Neural cell (in vitro differentiated cells): ENCODE results near the gene YJEFN3.

Source experiments
- EP300 ChIP-seq: fragments of 450-650 bp; conservative IDR thresholded peaks from 2 replicates; pipeline ENCODE4 v1.6.1; 2014; ENCODE audit warnings: antibody characterized with exemption, mild to moderate bottlenecking, moderate library complexity; ENCODE audit not compliant: poor library complexity, severe bottlenecking
- EZH2 ChIP-seq: fragments of 200-600, 300-800 bp; shearing (Covaris generic), sonication (generic); IDR thresholded peaks from 2 replicates; pipeline ENCODE4 v1.6.1; 2014; ENCODE audit warnings: antibody characterized with exemption, low read length, borderline replicate concordance, mild to moderate bottlenecking; ENCODE audit not compliant: insufficient read depth, poor library complexity, severe bottlenecking
- MXI1 ChIP-seq: fragments of 450-650 bp; conservative IDR thresholded peaks from 2 replicates; pipeline ENCODE4 v1.6.1; 2014; ENCODE audit warnings: antibody characterized with exemption, mild to moderate bottlenecking; ENCODE audit not compliant: poor library complexity, severe bottlenecking
- POLR2AphosphoS5 ChIP-seq: IDR thresholded peaks from 2 replicates; pipeline ENCODE4 v1.6.1; 2012
- RAD21 ChIP-seq: fragments of 450-650 bp; conservative IDR thresholded peaks from 2 replicates; pipeline ENCODE4 v1.6.1; 2014; ENCODE audit warnings: antibody characterized with exemption, mild to moderate bottlenecking, moderate library complexity
- SMC3 ChIP-seq: fragments of 450-650 bp; conservative IDR thresholded peaks from 2 replicates; pipeline ENCODE4 v1.6.1; 2014; ENCODE audit warnings: antibody characterized with exemption, mild to moderate bottlenecking, moderate library complexity; ENCODE audit not compliant: poor library complexity
- TAF1 ChIP-seq: IDR thresholded peaks from 2 replicates; pipeline ENCODE4 v1.6.1; 2012; ENCODE audit warnings: low read depth
- TF ChIP-seq, protein P1 (sequence below): fragments of 450-650 bp; IDR thresholded peaks from 2 replicates; pipeline ENCODE4 v1.5.1; 2014; ENCODE audit warnings: antibody characterized with exemption, mild to moderate bottlenecking, moderate library complexity; ENCODE audit not compliant: poor library complexity, severe bottlenecking
- TF ChIP-seq, protein P2 (sequence below): IDR thresholded peaks from 2 replicates; pipeline ENCODE4 v1.6.1; 2012; ENCODE audit warnings: borderline replicate concordance

DNA sequence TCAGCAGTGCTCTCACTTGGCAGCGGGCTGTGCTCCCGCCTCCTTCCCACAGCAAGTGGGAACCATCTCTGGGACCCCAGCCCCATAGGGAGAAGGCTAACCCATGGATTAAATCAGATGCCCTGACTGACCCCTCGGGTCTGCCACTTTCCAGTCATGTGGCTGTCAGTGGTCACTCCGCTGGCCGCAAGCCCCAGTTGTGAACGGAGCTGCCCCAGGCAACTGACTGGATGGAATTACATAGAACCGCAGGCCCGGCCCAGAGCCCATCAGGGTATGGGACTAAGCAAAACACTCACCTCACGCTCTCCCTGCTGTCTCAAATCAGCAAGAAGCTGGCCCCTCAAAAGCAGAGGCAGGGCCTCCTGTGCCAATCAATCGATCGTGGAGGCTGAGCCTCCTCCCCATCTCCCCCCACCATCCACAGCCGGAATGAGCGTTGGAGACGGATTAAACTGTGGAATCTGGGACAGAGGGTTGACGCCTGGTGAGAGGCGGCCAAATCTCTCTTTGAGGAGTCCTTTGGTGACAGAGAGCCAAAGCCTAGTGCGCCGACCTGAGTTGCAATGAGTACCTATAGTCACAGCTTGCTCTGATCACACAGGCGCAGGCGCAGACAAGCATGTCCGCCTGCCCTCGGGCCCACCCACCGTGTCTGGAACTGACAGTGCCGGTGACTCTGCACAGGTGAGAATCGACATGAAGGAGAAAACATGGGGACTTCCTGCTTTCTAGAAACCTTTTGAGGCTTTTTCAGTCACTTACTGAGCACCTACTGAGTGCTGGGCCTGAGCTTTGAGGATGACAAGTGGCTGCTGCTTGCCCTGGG is 51.0 kb downstream of the YJEFN3 start:
- TF ChIP-seq EZH2: no peak
- no peak for TF ChIP-seq POLR2AphosphoS5
- TF ChIP-seq, protein P1, sequence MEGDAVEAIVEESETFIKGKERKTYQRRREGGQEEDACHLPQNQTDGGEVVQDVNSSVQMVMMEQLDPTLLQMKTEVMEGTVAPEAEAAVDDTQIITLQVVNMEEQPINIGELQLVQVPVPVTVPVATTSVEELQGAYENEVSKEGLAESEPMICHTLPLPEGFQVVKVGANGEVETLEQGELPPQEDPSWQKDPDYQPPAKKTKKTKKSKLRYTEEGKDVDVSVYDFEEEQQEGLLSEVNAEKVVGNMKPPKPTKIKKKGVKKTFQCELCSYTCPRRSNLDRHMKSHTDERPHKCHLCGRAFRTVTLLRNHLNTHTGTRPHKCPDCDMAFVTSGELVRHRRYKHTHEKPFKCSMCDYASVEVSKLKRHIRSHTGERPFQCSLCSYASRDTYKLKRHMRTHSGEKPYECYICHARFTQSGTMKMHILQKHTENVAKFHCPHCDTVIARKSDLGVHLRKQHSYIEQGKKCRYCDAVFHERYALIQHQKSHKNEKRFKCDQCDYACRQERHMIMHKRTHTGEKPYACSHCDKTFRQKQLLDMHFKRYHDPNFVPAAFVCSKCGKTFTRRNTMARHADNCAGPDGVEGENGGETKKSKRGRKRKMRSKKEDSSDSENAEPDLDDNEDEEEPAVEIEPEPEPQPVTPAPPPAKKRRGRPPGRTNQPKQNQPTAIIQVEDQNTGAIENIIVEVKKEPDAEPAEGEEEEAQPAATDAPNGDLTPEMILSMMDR: no peak
- TF ChIP-seq, protein P2, sequence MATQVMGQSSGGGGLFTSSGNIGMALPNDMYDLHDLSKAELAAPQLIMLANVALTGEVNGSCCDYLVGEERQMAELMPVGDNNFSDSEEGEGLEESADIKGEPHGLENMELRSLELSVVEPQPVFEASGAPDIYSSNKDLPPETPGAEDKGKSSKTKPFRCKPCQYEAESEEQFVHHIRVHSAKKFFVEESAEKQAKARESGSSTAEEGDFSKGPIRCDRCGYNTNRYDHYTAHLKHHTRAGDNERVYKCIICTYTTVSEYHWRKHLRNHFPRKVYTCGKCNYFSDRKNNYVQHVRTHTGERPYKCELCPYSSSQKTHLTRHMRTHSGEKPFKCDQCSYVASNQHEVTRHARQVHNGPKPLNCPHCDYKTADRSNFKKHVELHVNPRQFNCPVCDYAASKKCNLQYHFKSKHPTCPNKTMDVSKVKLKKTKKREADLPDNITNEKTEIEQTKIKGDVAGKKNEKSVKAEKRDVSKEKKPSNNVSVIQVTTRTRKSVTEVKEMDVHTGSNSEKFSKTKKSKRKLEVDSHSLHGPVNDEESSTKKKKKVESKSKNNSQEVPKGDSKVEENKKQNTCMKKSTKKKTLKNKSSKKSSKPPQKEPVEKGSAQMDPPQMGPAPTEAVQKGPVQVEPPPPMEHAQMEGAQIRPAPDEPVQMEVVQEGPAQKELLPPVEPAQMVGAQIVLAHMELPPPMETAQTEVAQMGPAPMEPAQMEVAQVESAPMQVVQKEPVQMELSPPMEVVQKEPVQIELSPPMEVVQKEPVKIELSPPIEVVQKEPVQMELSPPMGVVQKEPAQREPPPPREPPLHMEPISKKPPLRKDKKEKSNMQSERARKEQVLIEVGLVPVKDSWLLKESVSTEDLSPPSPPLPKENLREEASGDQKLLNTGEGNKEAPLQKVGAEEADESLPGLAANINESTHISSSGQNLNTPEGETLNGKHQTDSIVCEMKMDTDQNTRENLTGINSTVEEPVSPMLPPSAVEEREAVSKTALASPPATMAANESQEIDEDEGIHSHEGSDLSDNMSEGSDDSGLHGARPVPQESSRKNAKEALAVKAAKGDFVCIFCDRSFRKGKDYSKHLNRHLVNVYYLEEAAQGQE: no peak
- TF ChIP-seq RAD21: no peak
- no peak for TF ChIP-seq TAF1
- TF ChIP-seq EP300: no peak
- no peak for TF ChIP-seq MXI1
- TF ChIP-seq SMC3: no peak
